ENCODE data around the gene ASB6. TPM values are rescaled to one million over a fixed set of nuclear protein-coding genes. Genes with fewer than 3 reads are reported as not detected.

The ASB6 gene
- total and polyA plus RNA-seq, 2 of the 13 experiments (the other 11 are each of a cell fraction or from before 2014, with no cell fraction given): 8.2 to 8.4 TPM

DNA sequence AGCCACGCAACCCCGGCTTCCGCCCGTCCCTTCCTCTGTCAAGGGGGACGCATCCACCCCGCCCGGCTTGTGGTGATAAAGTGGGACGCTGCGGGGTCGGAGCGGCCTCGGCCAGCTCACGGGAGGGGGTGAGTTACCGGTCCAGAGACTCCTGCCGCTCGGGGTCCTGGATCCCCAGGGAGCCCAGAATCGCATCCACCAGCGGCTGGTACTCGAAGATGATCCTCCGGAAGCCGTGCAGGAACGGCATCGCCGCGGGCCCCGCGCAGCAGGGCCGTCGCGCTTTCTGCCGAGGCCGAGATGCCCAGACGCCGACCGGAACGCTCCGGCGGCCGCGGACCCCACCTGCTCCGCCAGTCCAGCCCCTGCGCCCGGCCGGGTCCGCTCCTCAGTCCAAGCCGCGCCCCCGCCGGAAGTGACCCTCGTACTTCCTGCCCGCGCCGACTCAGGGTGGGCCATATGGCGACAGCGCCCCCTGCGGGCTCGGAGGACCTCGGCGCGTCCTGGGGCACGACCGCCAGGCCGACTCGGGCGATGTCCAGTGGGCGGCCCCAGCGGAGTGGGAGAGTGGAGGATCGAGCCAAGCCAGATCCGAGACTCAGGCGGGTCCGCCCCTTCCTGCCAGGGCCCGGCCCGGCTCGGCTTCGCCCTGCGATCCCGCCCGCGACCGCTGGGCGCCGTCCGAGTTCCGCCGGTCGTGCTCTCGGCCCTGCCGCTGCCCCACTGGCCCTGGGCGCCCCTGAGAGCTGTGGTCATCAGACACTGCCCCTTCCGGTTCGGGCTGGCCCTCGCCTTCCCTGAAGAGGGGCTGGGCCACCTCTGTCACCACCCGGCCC is at the start of gene ASB6 (continued):
- TF ChIP-seq, protein P1, sequence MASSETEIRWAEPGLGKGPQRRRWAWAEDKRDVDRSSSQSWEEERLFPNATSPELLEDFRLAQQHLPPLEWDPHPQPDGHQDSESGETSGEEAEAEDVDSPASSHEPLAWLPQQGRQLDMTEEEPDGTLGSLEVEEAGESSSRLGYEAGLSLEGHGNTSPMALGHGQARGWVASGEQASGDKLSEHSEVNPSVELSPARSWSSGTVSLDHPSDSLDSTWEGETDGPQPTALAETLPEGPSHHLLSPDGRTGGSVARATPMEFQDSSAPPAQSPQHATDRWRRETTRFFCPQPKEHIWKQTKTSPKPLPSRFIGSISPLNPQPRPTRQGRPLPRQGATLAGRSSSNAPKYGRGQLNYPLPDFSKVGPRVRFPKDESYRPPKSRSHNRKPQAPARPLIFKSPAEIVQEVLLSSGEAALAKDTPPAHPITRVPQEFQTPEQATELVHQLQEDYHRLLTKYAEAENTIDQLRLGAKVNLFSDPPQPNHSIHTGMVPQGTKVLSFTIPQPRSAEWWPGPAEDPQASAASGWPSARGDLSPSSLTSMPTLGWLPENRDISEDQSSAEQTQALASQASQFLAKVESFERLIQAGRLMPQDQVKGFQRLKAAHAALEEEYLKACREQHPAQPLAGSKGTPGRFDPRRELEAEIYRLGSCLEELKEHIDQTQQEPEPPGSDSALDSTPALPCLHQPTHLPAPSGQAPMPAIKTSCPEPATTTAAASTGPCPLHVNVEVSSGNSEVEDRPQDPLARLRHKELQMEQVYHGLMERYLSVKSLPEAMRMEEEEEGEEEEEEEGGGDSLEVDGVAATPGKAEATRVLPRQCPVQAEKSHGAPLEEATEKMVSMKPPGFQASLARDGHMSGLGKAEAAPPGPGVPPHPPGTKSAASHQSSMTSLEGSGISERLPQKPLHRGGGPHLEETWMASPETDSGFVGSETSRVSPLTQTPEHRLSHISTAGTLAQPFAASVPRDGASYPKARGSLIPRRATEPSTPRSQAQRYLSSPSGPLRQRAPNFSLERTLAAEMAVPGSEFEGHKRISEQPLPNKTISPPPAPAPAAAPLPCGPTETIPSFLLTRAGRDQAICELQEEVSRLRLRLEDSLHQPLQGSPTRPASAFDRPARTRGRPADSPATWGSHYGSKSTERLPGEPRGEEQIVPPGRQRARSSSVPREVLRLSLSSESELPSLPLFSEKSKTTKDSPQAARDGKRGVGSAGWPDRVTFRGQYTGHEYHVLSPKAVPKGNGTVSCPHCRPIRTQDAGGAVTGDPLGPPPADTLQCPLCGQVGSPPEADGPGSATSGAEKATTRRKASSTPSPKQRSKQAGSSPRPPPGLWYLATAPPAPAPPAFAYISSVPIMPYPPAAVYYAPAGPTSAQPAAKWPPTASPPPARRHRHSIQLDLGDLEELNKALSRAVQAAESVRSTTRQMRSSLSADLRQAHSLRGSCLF (CRISPR knock-in tag; IDR thresholded peaks at IDR 0.05; ENCODE audit: borderline replicate concordance): no peak
- peak; percentile 90 for TF ChIP-seq XRCC5 (optimal IDR thresholded peaks at IDR 0.05; ENCODE audit: low read length)
- peak; percentile 30; the same call in 1 of the 2 replicates for TF ChIP-seq HMG20A (CRISPR knock-in tag; IDR thresholded peaks at IDR 0.05; ENCODE audit: borderline replicate concordance)
- TF ChIP-seq ZNF672 (CRISPR knock-in tag; IDR thresholded peaks at IDR 0.05): 0 out of 2 replicates have a peak, but pooled peaks have one; percentile 32
- peak; percentile 89 for TF ChIP-seq ZFX (CRISPR knock-in tag; IDR thresholded peaks at IDR 0.05; ENCODE audit: low read depth)
- peak; percentile 40; the same call in 1 of the 2 replicates for TF ChIP-seq POLR2AphosphoS5 (IDR thresholded peaks at IDR 0.05; ENCODE audit: low read depth, low read length)
- TF ChIP-seq KLF15 (CRISPR knock-in tag; IDR thresholded peaks at IDR 0.05; ENCODE audit: borderline replicate concordance): peak; percentile 84
- TF ChIP-seq, protein P2, sequence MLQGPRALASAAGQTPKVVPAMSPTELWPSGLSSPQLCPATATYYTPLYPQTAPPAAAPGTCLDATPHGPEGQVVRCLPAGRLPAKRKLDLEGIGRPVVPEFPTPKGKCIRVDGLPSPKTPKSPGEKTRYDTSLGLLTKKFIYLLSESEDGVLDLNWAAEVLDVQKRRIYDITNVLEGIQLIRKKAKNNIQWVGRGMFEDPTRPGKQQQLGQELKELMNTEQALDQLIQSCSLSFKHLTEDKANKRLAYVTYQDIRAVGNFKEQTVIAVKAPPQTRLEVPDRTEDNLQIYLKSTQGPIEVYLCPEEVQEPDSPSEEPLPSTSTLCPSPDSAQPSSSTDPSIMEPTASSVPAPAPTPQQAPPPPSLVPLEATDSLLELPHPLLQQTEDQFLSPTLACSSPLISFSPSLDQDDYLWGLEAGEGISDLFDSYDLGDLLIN (CRISPR knock-in tag; IDR thresholded peaks at IDR 0.05; ENCODE audit: borderline replicate concordance): no peak; the same call in 1 of the 2 replicates
- peak; percentile 89 for TF ChIP-seq PATZ1 (CRISPR knock-in tag; IDR thresholded peaks at IDR 0.05)
- TF ChIP-seq ZNF607 (CRISPR knock-in tag; IDR thresholded peaks at IDR 0.05; ENCODE audit: borderline replicate concordance): peak; percentile 84
- TF ChIP-seq NFE2 (CRISPR knock-in tag; IDR thresholded peaks at IDR 0.05): 0 out of 2 replicates have a peak, but pooled peaks have one; percentile 39
- peak; percentile 88; the same call in 1 of the 2 replicates for TF ChIP-seq ZSCAN21 (CRISPR knock-in tag; IDR thresholded peaks at IDR 0.05; ENCODE audit: borderline replicate concordance)
- TF ChIP-seq, protein P3, sequence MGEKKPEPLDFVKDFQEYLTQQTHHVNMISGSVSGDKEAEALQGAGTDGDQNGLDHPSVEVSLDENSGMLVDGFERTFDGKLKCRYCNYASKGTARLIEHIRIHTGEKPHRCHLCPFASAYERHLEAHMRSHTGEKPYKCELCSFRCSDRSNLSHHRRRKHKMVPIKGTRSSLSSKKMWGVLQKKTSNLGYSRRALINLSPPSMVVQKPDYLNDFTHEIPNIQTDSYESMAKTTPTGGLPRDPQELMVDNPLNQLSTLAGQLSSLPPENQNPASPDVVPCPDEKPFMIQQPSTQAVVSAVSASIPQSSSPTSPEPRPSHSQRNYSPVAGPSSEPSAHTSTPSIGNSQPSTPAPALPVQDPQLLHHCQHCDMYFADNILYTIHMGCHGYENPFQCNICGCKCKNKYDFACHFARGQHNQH (CRISPR knock-in tag; IDR thresholded peaks at IDR 0.05): peak; percentile 97
- TF ChIP-seq NFYB (CRISPR knock-in tag; IDR thresholded peaks at IDR 0.05): 0 out of 2 replicates have a peak, but pooled peaks have one; percentile 30
- peak; percentile 82; the same call in 1 of the 2 replicates for TF ChIP-seq MYC (CRISPR knock-in tag; IDR thresholded peaks at IDR 0.05; ENCODE audit: borderline replicate concordance)
